Measurements from ENCODE around the gene NOX3. TPM values are rescaled to one million over a fixed set of nuclear protein-coding genes. Genes with fewer than 3 reads are reported as not detected.
A peak's percentile ranks its signal among the peaks of the same experiment; 100 is the strongest.

Gene NOX3, protein sequence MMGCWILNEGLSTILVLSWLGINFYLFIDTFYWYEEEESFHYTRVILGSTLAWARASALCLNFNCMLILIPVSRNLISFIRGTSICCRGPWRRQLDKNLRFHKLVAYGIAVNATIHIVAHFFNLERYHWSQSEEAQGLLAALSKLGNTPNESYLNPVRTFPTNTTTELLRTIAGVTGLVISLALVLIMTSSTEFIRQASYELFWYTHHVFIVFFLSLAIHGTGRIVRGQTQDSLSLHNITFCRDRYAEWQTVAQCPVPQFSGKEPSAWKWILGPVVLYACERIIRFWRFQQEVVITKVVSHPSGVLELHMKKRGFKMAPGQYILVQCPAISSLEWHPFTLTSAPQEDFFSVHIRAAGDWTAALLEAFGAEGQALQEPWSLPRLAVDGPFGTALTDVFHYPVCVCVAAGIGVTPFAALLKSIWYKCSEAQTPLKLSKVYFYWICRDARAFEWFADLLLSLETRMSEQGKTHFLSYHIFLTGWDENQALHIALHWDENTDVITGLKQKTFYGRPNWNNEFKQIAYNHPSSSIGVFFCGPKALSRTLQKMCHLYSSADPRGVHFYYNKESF
- total RNA-seq = not detected
- long read RNA-seq = 0 reads

DNA sequence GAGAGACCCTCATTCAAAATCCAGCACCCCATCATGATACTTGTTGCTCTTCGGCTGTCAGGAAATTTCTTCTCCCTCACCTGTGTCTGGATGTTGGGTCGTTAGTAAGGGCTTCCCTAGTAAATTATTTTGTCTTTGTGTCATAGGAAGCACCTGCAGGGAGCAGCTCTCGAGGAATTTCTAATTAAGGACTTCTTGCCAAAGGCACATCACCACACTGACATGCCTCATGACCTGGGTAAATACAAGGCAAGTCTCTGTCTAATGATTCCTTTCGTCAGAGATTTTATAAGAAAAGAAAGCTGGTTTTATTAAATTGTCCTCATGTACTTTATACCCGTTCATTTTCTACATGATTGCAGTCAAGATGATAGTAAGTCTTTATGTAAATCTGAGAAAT is at the start of gene NOX3:
NOX3 (minus strand) TSS at position 74 of the 400 bp plus-strand sequence; CDS start at position 35, 39 bp downstream.
- ATAC-seq (no peak), DNase-seq (no peak)
- no peaks in the 10 kb centered on the region for H3K27me3 ChIP-seq (ENCODE audit: low read depth)
- TF ChIP-seq, protein P1, sequence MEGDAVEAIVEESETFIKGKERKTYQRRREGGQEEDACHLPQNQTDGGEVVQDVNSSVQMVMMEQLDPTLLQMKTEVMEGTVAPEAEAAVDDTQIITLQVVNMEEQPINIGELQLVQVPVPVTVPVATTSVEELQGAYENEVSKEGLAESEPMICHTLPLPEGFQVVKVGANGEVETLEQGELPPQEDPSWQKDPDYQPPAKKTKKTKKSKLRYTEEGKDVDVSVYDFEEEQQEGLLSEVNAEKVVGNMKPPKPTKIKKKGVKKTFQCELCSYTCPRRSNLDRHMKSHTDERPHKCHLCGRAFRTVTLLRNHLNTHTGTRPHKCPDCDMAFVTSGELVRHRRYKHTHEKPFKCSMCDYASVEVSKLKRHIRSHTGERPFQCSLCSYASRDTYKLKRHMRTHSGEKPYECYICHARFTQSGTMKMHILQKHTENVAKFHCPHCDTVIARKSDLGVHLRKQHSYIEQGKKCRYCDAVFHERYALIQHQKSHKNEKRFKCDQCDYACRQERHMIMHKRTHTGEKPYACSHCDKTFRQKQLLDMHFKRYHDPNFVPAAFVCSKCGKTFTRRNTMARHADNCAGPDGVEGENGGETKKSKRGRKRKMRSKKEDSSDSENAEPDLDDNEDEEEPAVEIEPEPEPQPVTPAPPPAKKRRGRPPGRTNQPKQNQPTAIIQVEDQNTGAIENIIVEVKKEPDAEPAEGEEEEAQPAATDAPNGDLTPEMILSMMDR (IDR thresholded peaks at IDR 0.05) = no peak
- H3K4me3 ChIP-seq = no peak within 1 kb of the TSS
- intact Hi-C loops (cut with DNase I) = no loop called here
- no peaks in the 10 kb centered on the region for H3K4me1 ChIP-seq
- no peaks in the 10 kb centered on the region for H3K36me3 ChIP-seq
- no peaks in the 10 kb centered on the region for H3K9me3 ChIP-seq
- no peak within 1 kb of the TSS for H3K27ac ChIP-seq

DNA sequence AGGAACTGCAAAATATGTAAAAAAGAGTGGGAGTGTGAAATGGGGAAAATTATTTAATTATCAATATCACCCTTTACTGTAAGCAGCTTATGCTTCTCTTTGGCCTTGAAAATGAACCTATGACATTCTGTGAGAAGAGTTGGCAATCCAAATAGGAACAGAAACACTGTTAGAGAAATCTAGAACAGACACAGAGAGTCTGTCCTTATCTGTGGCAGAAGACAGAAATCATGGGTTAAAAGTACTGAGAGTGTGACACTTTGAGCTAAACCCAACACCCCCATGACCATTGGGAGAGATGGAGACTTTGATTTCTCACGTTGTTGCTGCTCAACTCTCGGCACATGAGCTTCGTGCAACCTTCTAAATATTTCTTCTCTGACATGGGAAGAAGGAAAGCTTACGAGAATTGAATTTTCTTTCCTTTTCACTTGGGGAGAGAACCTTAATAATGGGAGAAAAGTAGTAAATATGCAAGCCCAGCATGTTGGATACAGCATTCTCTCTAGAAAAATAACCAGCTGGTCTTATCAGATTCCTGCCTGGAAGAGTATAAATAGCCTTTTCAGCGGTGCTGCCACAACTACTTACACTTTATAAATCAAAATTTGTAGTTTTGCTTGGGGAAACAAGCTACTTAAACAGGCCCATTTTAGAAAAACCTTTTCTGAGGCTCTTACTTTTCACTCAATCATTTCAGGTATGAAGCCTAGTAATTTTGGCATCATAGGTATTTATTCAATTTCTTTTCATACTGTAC is 49.4 kb upstream of the NOX3 start:
- ATAC-seq = no peak
- Histone ChIP-seq H3K27me3 (ENCODE audit: low read depth) (no peaks in the 10 kb centered on the region), H3K4me3 (no peak overlapping the region), H3K4me1 (peaks cover 4% of the 10 kb centered on the region), H3K27ac (peak overlapping the region; percentile 4), H3K36me3 (no peaks in the 10 kb centered on the region), H3K9me3 (peaks cover 5% of the 10 kb centered on the region)
- TF ChIP-seq, protein P1 (IDR thresholded peaks at IDR 0.05) = no peak
- intact Hi-C loops (cut with DNase I) = no loop called here
- no peak for DNase-seq

DNA sequence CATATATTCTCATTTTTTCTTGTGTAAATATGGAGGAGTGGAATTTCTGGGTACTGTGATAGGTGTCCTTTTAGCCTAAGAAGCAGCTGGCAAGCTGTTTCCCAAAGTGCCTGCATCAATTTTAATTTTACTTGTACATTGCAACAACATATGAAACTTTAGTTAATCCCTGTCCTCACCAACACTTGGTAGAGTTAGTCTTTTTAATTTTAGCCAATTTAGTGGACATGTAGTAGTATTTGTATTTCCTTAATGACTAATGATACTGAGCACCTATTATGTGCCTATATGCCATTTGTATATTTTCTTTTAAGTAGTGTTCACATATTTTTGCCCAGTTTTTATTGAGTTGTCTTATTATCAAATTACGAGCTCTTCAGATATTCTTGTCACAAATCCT is 46.8 kb upstream of the NOX3 start:
- H3K9me3 ChIP-seq = peaks cover 5% of the 10 kb centered on the region
- TF ChIP-seq, protein P1 (IDR thresholded peaks at IDR 0.05) = no peak
- intact Hi-C loops (cut with DNase I) = no loop called here
- H3K36me3 ChIP-seq = no peaks in the 10 kb centered on the region
- H3K27me3 ChIP-seq (ENCODE audit: low read depth) = no peaks in the 10 kb centered on the region
- peaks cover 4% of the 10 kb centered on the region for H3K4me1 ChIP-seq
- no peak overlapping the region for H3K27ac ChIP-seq
- ATAC-seq = no peak
- H3K4me3 ChIP-seq = no peak overlapping the region
- DNase-seq = no peak

DNA sequence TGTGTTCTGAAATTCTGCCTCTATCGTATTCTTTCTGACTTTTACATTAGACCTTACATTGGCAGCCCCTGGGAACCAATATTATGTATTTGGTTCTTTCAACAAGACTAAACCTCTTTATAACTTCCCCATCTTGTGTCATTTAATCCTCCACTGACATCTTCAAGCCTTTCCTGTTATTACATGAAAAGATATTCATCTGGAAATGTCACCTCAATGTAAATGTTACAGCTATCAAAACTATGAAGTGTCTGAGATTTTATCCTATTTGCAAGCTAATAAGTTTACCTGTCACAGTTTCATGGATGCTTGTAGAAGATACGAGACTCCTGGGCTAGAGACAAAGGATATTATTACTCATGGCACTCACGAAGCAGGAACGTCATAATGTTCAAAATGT is 43.9 kb upstream of the NOX3 start:
- H3K27me3 ChIP-seq (ENCODE audit: low read depth) = no peaks in the 10 kb centered on the region
- intact Hi-C loops (cut with DNase I) = no loop called here

DNA sequence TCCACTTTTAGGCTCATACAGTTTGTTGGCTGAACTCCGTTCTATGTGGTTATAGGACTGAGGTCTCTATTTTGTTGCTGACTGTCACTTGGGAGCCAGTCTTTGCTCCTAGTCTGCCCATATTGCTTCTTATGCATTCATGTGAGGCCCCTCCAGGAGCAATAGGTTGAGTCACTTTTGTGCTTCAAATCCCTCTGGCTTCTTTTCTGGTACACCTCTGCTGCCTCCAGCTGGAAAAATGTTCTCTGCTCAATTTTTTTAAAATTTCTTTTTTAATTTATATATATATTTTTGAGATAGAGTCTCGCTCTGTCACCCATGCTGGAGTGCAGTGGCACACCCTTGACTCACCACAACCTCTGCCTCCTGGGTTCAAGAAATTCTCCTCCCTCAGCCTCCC is 42.7 kb upstream of the NOX3 start:
- Histone ChIP-seq H3K4me3 (no peak overlapping the region), H3K9me3 (peaks cover 5% of the 10 kb centered on the region), H3K36me3 (no peaks in the 10 kb centered on the region), H3K27me3 (ENCODE audit: low read depth) (no peaks in the 10 kb centered on the region), H3K27ac (no peak overlapping the region), H3K4me1 (peaks cover 25% of the 10 kb centered on the region)
- ATAC-seq (no peak), DNase-seq (no peak)
- TF ChIP-seq, protein P1 (IDR thresholded peaks at IDR 0.05) = no peak
- intact Hi-C loops (cut with DNase I) = no loop called here

More for the DNA sequence above, 43.9 kb upstream of the NOX3 start:
- TF ChIP-seq, protein P1 (IDR thresholded peaks at IDR 0.05) = no peak
- no peak overlapping the region for H3K4me3 ChIP-seq
- ATAC-seq = no peak
- no peaks in the 10 kb centered on the region for H3K36me3 ChIP-seq
- H3K4me1 ChIP-seq = peaks cover 13% of the 10 kb centered on the region
- DNase-seq = no peak
- H3K27ac ChIP-seq = no peak overlapping the region
- H3K9me3 ChIP-seq = peaks cover 5% of the 10 kb centered on the region

All from lower lobe of right lung (tissue), 2 donors.